Progenitor cell of endocrine pancreas (in vitro differentiated cells): ENCODE data around the gene BAHD1. TPM values are rescaled to one million over a fixed set of nuclear protein-coding genes. Genes with fewer than 3 reads are reported as not detected.

Experiments
- DNase-seq: peaks from one replicate; pipeline ENCODE4 v3.0.0; 2021; ENCODE audit warnings: low spot score; ENCODE audit not compliant: unreplicated experiment
- H3K27ac Mint-ChIP-seq: 2 replicates; pipeline ENCODE4 v1.8.0; 2021; ENCODE audit warnings: mild to moderate bottlenecking, moderate library complexity, mixed read lengths
- H3K27me3 Mint-ChIP-seq: 2 replicates; pipeline ENCODE4 v1.8.0; 2021; ENCODE audit warnings: mixed read lengths
- H3K36me3 Mint-ChIP-seq: 2 replicates; pipeline ENCODE4 v1.8.0; 2022; ENCODE audit warnings: mixed read lengths; ENCODE audit not compliant: insufficient read depth
- H3K4me1 Mint-ChIP-seq: 2 replicates; pipeline ENCODE4 v1.8.0; 2021; ENCODE audit warnings: low read depth, mixed read lengths
- H3K4me3 Mint-ChIP-seq: 2 replicates; pipeline ENCODE4 v1.8.0; 2021; ENCODE audit warnings: low read depth, mild to moderate bottlenecking, moderate library complexity, mixed read lengths
- H3K9me3 Mint-ChIP-seq: 2 replicates; pipeline ENCODE4 v1.8.0; 2021; ENCODE audit warnings: low read depth, mixed read lengths
- total RNA-seq: library from RNA; stranded (reverse); gene quantifications from 2 replicates; pipeline ENCODE4 v1.2.1, GENCODE V29; 2021
- TF ChIP-seq, protein P1 (sequence below): fragments of 200-600 bp; sonication (generic); IDR thresholded peaks from one replicate; pipeline ENCODE4 v1.5.0; 2021; ENCODE audit warnings: antibody characterized with exemption, mild to moderate bottlenecking; ENCODE audit not compliant: unreplicated experiment

Gene BAHD1
- total RNA-seq, 1 donor from 2014 or later = 24.1 TPM

DNA sequence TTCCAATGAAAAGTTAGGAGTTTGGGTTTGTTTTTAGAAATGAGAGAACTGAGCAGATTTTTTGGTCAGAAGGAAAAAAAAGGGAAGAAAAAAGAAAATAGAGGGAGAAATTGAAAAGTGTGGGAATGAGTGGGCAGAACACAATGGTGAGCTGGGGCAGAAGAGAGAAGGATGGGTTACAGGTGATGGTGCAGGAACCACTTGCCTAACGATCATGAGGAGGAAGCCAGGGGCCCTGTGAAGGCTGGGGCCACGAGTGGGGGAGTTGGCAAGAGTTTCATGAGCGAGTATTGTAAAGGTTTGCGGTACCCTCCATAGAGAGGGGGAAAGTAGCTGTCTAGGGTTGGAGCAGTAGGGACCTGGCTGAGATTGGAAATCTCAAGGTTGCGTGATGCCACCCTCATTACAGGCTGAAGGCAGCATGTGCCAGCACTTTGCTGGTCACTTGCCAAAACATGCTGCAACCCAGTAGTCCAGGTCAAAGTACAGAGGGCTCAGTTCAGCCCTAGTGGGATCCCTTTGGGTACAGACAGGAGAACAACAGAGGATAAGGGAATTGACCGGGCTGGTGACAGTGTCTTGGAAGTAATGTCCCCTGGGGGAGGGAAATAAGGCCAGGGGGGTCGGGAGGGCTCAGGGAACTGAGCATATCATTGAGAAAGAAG lies 28.5 kb upstream of the BAHD1 start:
- H3K4me3 Mint-ChIP-seq = no peak overlapping the region
- no peaks in the 10 kb centered on the region for H3K27me3 Mint-ChIP-seq
- H3K36me3 Mint-ChIP-seq = peaks cover 16% of the 10 kb centered on the region
- no peaks in the 10 kb centered on the region for H3K9me3 Mint-ChIP-seq
- no peak for DNase-seq
- H3K4me1 Mint-ChIP-seq = no peaks in the 10 kb centered on the region
- TF ChIP-seq, protein P1, sequence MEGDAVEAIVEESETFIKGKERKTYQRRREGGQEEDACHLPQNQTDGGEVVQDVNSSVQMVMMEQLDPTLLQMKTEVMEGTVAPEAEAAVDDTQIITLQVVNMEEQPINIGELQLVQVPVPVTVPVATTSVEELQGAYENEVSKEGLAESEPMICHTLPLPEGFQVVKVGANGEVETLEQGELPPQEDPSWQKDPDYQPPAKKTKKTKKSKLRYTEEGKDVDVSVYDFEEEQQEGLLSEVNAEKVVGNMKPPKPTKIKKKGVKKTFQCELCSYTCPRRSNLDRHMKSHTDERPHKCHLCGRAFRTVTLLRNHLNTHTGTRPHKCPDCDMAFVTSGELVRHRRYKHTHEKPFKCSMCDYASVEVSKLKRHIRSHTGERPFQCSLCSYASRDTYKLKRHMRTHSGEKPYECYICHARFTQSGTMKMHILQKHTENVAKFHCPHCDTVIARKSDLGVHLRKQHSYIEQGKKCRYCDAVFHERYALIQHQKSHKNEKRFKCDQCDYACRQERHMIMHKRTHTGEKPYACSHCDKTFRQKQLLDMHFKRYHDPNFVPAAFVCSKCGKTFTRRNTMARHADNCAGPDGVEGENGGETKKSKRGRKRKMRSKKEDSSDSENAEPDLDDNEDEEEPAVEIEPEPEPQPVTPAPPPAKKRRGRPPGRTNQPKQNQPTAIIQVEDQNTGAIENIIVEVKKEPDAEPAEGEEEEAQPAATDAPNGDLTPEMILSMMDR = no peak
- H3K27ac Mint-ChIP-seq = peak overlapping the region; percentile 43

DNA sequence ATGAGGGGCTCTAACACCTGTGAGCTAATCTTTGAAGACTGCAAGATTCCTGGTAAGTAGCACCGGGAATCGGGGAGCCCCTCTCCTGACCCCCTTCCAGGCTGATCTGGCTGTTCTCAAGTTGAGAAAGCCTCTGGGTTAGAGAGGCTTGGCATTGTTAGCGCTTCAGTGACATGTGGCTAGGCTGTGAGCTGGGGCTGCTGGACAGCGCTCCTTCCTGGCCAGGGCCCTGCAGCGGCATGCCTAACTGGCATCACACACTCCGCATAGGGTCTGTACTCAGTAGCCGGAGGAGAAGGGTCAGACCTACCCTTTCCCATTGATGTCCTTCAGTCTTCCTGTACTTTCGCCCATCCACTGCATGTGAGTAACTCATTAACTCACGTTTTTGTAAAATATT lies 27.7 kb upstream of the BAHD1 start:
- Mint-ChIP-seq H3K27ac (no peak overlapping the region), H3K4me3 (no peak overlapping the region), H3K9me3 (no peaks in the 10 kb centered on the region), H3K36me3 (peaks cover 16% of the 10 kb centered on the region), H3K27me3 (no peaks in the 10 kb centered on the region), H3K4me1 (no peaks in the 10 kb centered on the region)
- TF ChIP-seq, protein P1 = no peak
- no peak for DNase-seq

DNA sequence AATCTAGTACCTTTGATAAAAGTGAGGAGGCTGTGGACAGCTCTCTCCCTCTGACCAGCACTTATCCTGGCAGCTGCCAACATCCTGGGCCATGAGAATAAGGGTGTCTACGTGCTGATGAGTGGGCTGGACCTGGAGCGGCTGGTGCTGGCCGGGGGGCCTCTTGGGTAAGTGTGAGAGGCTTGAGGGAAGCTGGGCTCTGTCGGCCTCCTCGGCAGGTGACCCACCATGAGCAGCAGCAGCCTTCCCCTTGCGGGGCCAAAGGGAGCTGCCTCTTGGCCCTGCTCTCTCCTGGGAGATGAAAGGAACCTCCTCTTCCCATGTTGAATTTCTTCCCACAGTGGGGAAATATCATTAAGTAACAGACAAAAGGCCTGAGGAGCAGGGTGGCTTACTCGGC lies 25.9 kb upstream of the BAHD1 start:
- TF ChIP-seq, protein P1 = no peak
- Mint-ChIP-seq H3K36me3 (peaks cover 16% of the 10 kb centered on the region), H3K4me3 (no peak overlapping the region), H3K9me3 (no peaks in the 10 kb centered on the region), H3K27ac (no peak overlapping the region), H3K4me1 (no peaks in the 10 kb centered on the region), H3K27me3 (no peaks in the 10 kb centered on the region)
- DNase-seq = no peak

DNA sequence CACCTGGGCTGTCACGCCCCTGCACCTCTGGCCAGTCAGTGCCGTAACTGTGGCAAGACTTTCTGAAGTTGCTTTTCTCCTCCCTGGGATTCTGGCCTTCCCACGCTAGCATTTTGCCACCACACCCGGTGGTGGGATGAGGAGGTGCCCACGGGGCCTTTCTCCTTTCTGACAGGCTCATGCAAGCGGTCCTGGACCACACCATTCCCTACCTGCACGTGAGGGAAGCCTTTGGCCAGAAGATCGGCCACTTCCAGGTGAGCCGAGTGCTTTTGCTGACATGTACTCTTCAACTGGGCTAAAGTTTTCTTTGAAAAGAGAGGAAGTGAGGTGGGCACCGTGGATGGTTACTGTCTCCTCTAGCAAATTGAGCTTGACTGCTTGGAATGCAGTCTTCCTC lies 25.5 kb upstream of the BAHD1 start:
- no peaks in the 10 kb centered on the region for H3K27me3 Mint-ChIP-seq
- no peak for DNase-seq
- TF ChIP-seq, protein P1 = no peak
- no peak overlapping the region for H3K4me3 Mint-ChIP-seq
- H3K9me3 Mint-ChIP-seq = no peaks in the 10 kb centered on the region
- no peaks in the 10 kb centered on the region for H3K4me1 Mint-ChIP-seq
- peaks cover 16% of the 10 kb centered on the region for H3K36me3 Mint-ChIP-seq
- no peak overlapping the region for H3K27ac Mint-ChIP-seq

DNA sequence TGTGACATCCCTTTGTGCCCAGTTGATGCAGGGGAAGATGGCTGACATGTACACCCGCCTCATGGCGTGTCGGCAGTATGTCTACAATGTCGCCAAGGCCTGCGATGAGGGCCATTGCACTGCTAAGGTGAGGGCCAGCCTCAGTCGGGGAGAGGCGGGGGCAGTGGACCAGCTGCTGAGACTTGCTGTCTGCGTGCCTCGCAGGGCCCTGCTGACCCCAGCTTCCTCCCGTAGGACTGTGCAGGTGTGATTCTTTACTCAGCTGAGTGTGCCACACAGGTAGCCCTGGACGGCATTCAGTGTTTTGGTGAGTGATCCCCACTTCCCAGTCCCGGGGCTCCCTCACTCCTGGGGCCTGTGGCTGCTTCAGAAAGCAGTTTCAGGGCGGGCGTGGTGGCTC lies 24.7 kb upstream of the BAHD1 start:
- Mint-ChIP-seq H3K4me3 (no peak overlapping the region), H3K4me1 (no peaks in the 10 kb centered on the region), H3K36me3 (peaks cover 12% of the 10 kb centered on the region), H3K9me3 (no peaks in the 10 kb centered on the region), H3K27ac (no peak overlapping the region), H3K27me3 (peaks cover 2% of the 10 kb centered on the region)
- TF ChIP-seq, protein P1 = no peak
- no peak for DNase-seq
